ENCODE measurements around the gene CD22. TPM values are rescaled to one million over a fixed set of nuclear protein-coding genes. Genes with fewer than 3 reads are reported as not detected.

CD22 gene
- total and polyA plus RNA-seq, 2 donors (not counting 3 experiments of a cell fraction or from before 2014, with no cell fraction given): not detected

GRCh38 chr19:35300339-35300649 is 28.7 kb upstream of the CD22 start:
- FAIRE-seq: no peak
- H4K20me1 ChIP-seq (replicated peaks; ENCODE audit: control insufficient read depth, extremely low read depth, insufficient read depth, low read length): no peaks in the 10 kb centered on the region
- no peaks in the 10 kb centered on the region for H3K9me1 ChIP-seq (replicated peaks; ENCODE audit: control insufficient read depth, extremely low read depth, insufficient read depth, low read length)
- TF ChIP-seq CTCF (IDR thresholded peaks at IDR 0.05; ENCODE audit: extremely low read depth in 1 of 2, insufficient read depth in 1 of 2, low read depth in 1 of 2, low read length in 2 of 2) (no peak), POLR2A (IDR thresholded peaks at IDR 0.05; ENCODE audit: low read depth, low read length) (no peak), MAX (IDR thresholded peaks at IDR 0.05; ENCODE audit: insufficient read depth, insufficient read length) (no peak), POLR2AphosphoS5 (IDR thresholded peaks at IDR 0.05; ENCODE audit: insufficient read depth, low read depth, low read length) (no peak), EZH2 (IDR thresholded peaks at IDR 0.05; ENCODE audit: borderline replicate concordance, low read depth, low read length, severe bottlenecking) (no peak), MYC (IDR thresholded peaks at IDR 0.05; ENCODE audit: low read depth, low read length) (no peak), FOS (IDR thresholded peaks at IDR 0.05; ENCODE audit: borderline replicate concordance, insufficient read depth, low read length) (no peak)
- no peak overlapping the region for H3K9ac ChIP-seq (replicated peaks; ENCODE audit: extremely low read depth, insufficient read depth, low read length)
- intact Hi-C loops (cut with micrococcal nuclease) (no loop called here), dilution Hi-C loops (cut with MboI; ENCODE audit: extremely low pct_ligation_motif_present, low sequenced_read_pairs) (no loop called here)
- POLR2A ChIA-PET: no interaction called here
- H3K27me3 ChIP-seq (ENCODE audit: control insufficient read depth in 2 of 2, insufficient read depth in 2 of 2, low read length in 2 of 2): no peaks in the 10 kb centered on the region
- H3K9me3 ChIP-seq (replicated peaks; ENCODE audit: control insufficient read depth, insufficient read depth, low read length): no peaks in the 10 kb centered on the region
- H3K36me3 ChIP-seq (ENCODE audit: control insufficient read depth in 2 of 2, extremely low read depth in 1 of 2, insufficient read depth in 2 of 2, low read length in 2 of 2): no peaks in the 10 kb centered on the region
- H3K4me3 ChIP-seq (replicated peaks in 1 of 3; ENCODE audit: insufficient read depth in 1 of 3, low read depth in 1 of 3, low read length in 3 of 3): no peak overlapping the region
- H3K4me1 ChIP-seq (ENCODE audit: control insufficient read depth, extremely low read depth, insufficient read depth, low read length): no peaks in the 10 kb centered on the region
- H3K4me2 ChIP-seq (ENCODE audit: insufficient read depth, low read length): no peak overlapping the region
- no peaks in the 10 kb centered on the region for H3K79me2 ChIP-seq (ENCODE audit: control insufficient read depth, insufficient read depth, low read length)
- BruUV-seq (replicated peaks): no TSS peak
- no peak overlapping the region for H2AFZ ChIP-seq (ENCODE audit: low read depth, low read length)
- CTCF ChIA-PET: interaction anchor here (0.6 kb wide), 1 partner anchor 146 kb away, joined by 3 read pairs; the partner anchor contains the start of gene FXYD5
- DNase-seq (ENCODE audit: low read depth, low spot score): no peak
- H3K27ac ChIP-seq (ENCODE audit: insufficient read depth, low read depth, low read length): no peak overlapping the region
